GM19467 (cell line): Measurements from ENCODE around the gene SNUPN.

Source experiments
- ATAC-seq: cut with Tn5 transposase; IDR thresholded peaks from one replicate; pipeline ENCODE4 v1.9.1; 2021; ENCODE audit warnings: mild to moderate bottlenecking, moderate library complexity; ENCODE audit not compliant: unreplicated experiment

The SNUPN gene

GRCh38 chr15:75654201-75654907 lies 28.8 kb upstream of the SNUPN start:
- no peak for ATAC-seq

GRCh38 chr15:75653347-75653913 lies 27.9 kb upstream of the SNUPN start:
- no peak for ATAC-seq

- ATAC-seq, result no peak
These were observed 26.5 kb upstream of the SNUPN start for GRCh38 chr15:75651810-75652543.

GRCh38 chr15:75650908-75651809 lies 25.6 kb upstream of the SNUPN start:
- no peak for ATAC-seq

GRCh38 chr15:75649848-75650247 lies 24.3 kb upstream of the SNUPN start:
- no peak for ATAC-seq

- ATAC-seq, result no peak
These were observed 23.7 kb upstream of the SNUPN start for GRCh38 chr15:75649045-75649761.

GRCh38 chr15:75648156-75649000 lies 22.9 kb upstream of the SNUPN start:
- ATAC-seq, result no peak

- peak; percentile 48 for ATAC-seq
These were observed 22.0 kb upstream of the SNUPN start, which contains the start of gene SNX33 for GRCh38 chr15:75647370-75648155. TSS of gene SNX33 (plus strand) at chr15:75647912. CDS start at chr15:75649103, 1,191 bp downstream.

- no peak for ATAC-seq
These were observed 21.4 kb upstream of the SNUPN start for GRCh38 chr15:75646944-75647364.

GRCh38 chr15:75646112-75646943 lies 20.8 kb upstream of the SNUPN start:
- no peak for ATAC-seq

GRCh38 chr15:75644376-75644775 lies 18.9 kb upstream of the SNUPN start:
- ATAC-seq, result no peak

GRCh38 chr15:75641603-75642002 lies 16.1 kb upstream of the SNUPN start:
- no peak for ATAC-seq

GRCh38 chr15:75641179-75641503 lies 15.6 kb upstream of the SNUPN start:
- ATAC-seq, result no peak

GRCh38 chr15:75640483-75641178 lies 15.1 kb upstream of the SNUPN start:
- ATAC-seq, result peak; percentile 25

- peak; percentile 84 for ATAC-seq
These were observed 14.4 kb upstream of the SNUPN start, which contains the start of gene IMP3 for GRCh38 chr15:75639709-75640482. TSS of gene IMP3 (minus strand) at chr15:75640224. CDS start at chr15:75640168, 56 bp downstream.

GRCh38 chr15:75639191-75639708 lies 13.7 kb upstream of the SNUPN start:
- ATAC-seq, result no peak
